Endothelial cell of umbilical vein (primary cell): ENCODE results near the gene CTXND1. TPM values are rescaled to one million over a fixed set of nuclear protein-coding genes. Genes with fewer than 3 reads are reported as not detected.

Experiments
- BruUV-seq: library from RNA; stranded (reverse); fragments of 400-500 nt; replicated peaks from 2 replicates; lab custom pipeline; 2021; lab: Mats Ljungman, UMichigan
- CTCF ChIA-PET: fragments of 300-600, 350-600 bp; sonication (Branson Sonifier 250); formaldehyde crosslinking; loops from one replicate; lab custom pipeline; 2021; ENCODE audit warnings: antibody characterized with exemption, inconsistent platforms; lab: Charles Lee
- POLR2A ChIA-PET: fragments of 300-600, 350-600 bp; sonication (Branson Sonifier 250); formaldehyde crosslinking; loops from one replicate; lab custom pipeline; 2021; ENCODE audit warnings: antibody characterized with exemption, inconsistent platforms; lab: Charles Lee
- DNase-seq: peaks from one replicate; pipeline ENCODE4 v3.0.0-alpha.2; 2011; ENCODE audit warnings: low read depth, low spot score
- FAIRE-seq: peaks from 2 replicates; lab custom pipeline; 2011; peaks lifted over from hg19 to GRCh38; lab: Jason Lieb, UNC
- H2AFZ ChIP-seq: 2 replicates; pipeline ENCODE4 v1.6.0; 2012; ENCODE audit warnings: low read depth, low read length, control low read depth, inconsistent platforms
- H3K27ac ChIP-seq: 2 replicates; pipeline ENCODE4 v1.5.1; 2011; ENCODE audit warnings: low read depth, mild to moderate bottlenecking, control low read depth, low read length, moderate library complexity; ENCODE audit not compliant: insufficient read depth
- H3K27me3 ChIP-seq, 2 experiments: 2 replicates each; pipeline versions ENCODE4 v1.6.0 to v1.6.1; 2011; ENCODE audit warnings: low read length in 2 of 2, mixed read lengths in 1 of 2; ENCODE audit not compliant: control insufficient read depth in 2 of 2, insufficient read depth in 2 of 2
- H3K36me3 ChIP-seq, 2 experiments: 2 replicates in 1 of 2; 3 replicates in 1 of 2; pipeline ENCODE4 v1.5.1; 2011; ENCODE audit warnings: low read length in 2 of 2, mild to moderate bottlenecking in 1 of 2, moderate library complexity in 1 of 2; ENCODE audit not compliant: control insufficient read depth in 2 of 2, insufficient read depth in 2 of 2; ENCODE audit errors: extremely low read depth in 1 of 2
- H3K4me1 ChIP-seq: 3 replicates; pipeline ENCODE4 v1.5.1; 2011; ENCODE audit warnings: mild to moderate bottlenecking, low read length; ENCODE audit not compliant: control insufficient read depth, insufficient read depth; ENCODE audit errors: extremely low read depth
- H3K4me2 ChIP-seq: 2 replicates; pipeline ENCODE4 v1.6.1; 2011; ENCODE audit warnings: low read length, control low read depth, mixed read lengths; ENCODE audit not compliant: insufficient read depth
- H3K4me3 ChIP-seq, 3 experiments: fragments of 200-600 bp in 1 of 3; sonication (generic), shearing (Covaris generic) in 1 of 3; replicated peaks in 1 of 3; 2 replicates each; pipeline ENCODE4 v1.5.1; 2011 to 2016; ENCODE audit warnings: control low read depth in 3 of 3, low read length in 3 of 3, mild to moderate bottlenecking in 2 of 3, inconsistent platforms in 1 of 3, low read depth in 1 of 3, moderate library complexity in 1 of 3; ENCODE audit not compliant: insufficient read depth in 1 of 3
- H3K79me2 ChIP-seq: 2 replicates; pipeline ENCODE4 v1.6.0; 2012; ENCODE audit warnings: low read length, inconsistent platforms; ENCODE audit not compliant: control insufficient read depth, insufficient read depth
- H3K9ac ChIP-seq: replicated peaks from 2 replicates; pipeline ENCODE3; 2011; ENCODE audit warnings: low read length, control low read depth; ENCODE audit not compliant: insufficient read depth; ENCODE audit errors: extremely low read depth
- H3K9me1 ChIP-seq: replicated peaks from 3 replicates; pipeline ENCODE4 v1.6.0; 2011; ENCODE audit warnings: mild to moderate bottlenecking, low read length; ENCODE audit not compliant: control insufficient read depth, insufficient read depth; ENCODE audit errors: extremely low read depth
- H3K9me3 ChIP-seq: replicated peaks from 2 replicates; pipeline ENCODE4 v1.5.1; 2012; ENCODE audit warnings: low read length, inconsistent platforms; ENCODE audit not compliant: control insufficient read depth, insufficient read depth
- H4K20me1 ChIP-seq: replicated peaks from 2 replicates; pipeline ENCODE3; 2011; ENCODE audit warnings: mild to moderate bottlenecking, low read length; ENCODE audit not compliant: control insufficient read depth, insufficient read depth; ENCODE audit errors: extremely low read depth
- EZH2 ChIP-seq: IDR thresholded peaks from 2 replicates; pipeline ENCODE4 v1.6.1; 2012; ENCODE audit warnings: borderline replicate concordance, low read depth, mild to moderate bottlenecking, moderate library complexity, low read length, inconsistent platforms; ENCODE audit not compliant: severe bottlenecking
- FOS ChIP-seq: IDR thresholded peaks from 2 replicates; pipeline ENCODE4 v1.6.1; 2011; ENCODE audit warnings: mild to moderate bottlenecking, low read length, moderate library complexity, borderline replicate concordance; ENCODE audit not compliant: insufficient read depth
- GATA2 ChIP-seq: IDR thresholded peaks from 2 replicates; pipeline ENCODE4 v1.7.0; 2011; ENCODE audit warnings: low read depth, mild to moderate bottlenecking, moderate library complexity, mixed read lengths, low read length; ENCODE audit not compliant: insufficient read length, insufficient read depth
- JUN ChIP-seq: IDR thresholded peaks from 2 replicates; pipeline ENCODE4 v1.6.1; 2011; ENCODE audit warnings: borderline replicate concordance, low read depth; ENCODE audit not compliant: insufficient read length, insufficient read depth
- MYC ChIP-seq: IDR thresholded peaks from one replicate; pipeline ENCODE4 v1.6.1; 2011; ENCODE audit warnings: mild to moderate bottlenecking, low read depth, low read length
- POLR2A ChIP-seq: IDR thresholded peaks from 2 replicates; pipeline ENCODE4 v1.6.1; 2012; ENCODE audit warnings: low read depth, mild to moderate bottlenecking, control low read depth, low read length
- POLR2AphosphoS5 ChIP-seq: IDR thresholded peaks from 2 replicates; pipeline ENCODE4 v1.6.1; 2012; ENCODE audit warnings: low read depth, mild to moderate bottlenecking, control low read depth, low read length, moderate library complexity; ENCODE audit not compliant: insufficient read depth
- dilution Hi-C: fragments of 300-500 bp; cut with MboI; formaldehyde crosslinking; loops from one replicate; pipeline ENCODE4 v1.15.0; 2019; ENCODE audit warnings: low sequenced_read_pairs; ENCODE audit not compliant: extremely low pct_ligation_motif_present
- intact Hi-C: fragments of 100-400 bp; cut with micrococcal nuclease; formaldehyde crosslinking; loops from one replicate; pipeline ENCODE4 v1.10.0; 2022
- polyA plus RNA-seq, 4 experiments: library from polyadenylated mRNA; depleted of rRNA in 3 of 4; stranded (reverse) in 3 of 4; unstranded in 1 of 4; fragments of >200 nt; gene quantifications; 2 replicates each; pipeline versions ENCODE4 v1.2.1 to v1.2.3, GENCODE V29; 2011 to 2012; ENCODE audit warnings: missing spikeins in 1 of 4
- total RNA-seq: library from RNA; stranded (reverse); gene quantifications from 2 replicates; pipeline ENCODE4 v1.2.3, GENCODE V29; 2021
- TF ChIP-seq, protein P1 (sequence below), 2 donors: IDR thresholded peaks; 1 replicate in 1 of 2; 2 replicates in 1 of 2; pipeline ENCODE4 v1.5.1; 2011; ENCODE audit warnings: low read length in 2 of 2, mild to moderate bottlenecking in 2 of 2, moderate library complexity in 2 of 2, control low read depth in 1 of 2, inconsistent platforms in 1 of 2, low read depth in 1 of 2; ENCODE audit not compliant: insufficient read depth in 1 of 2; ENCODE audit errors: extremely low read depth in 1 of 2
- TF ChIP-seq, protein P2 (sequence below): IDR thresholded peaks from 2 replicates; pipeline ENCODE4 v1.6.1; 2011; ENCODE audit not compliant: insufficient read depth, insufficient read length

Gene CTXND1
- total and polyA plus RNA-seq, 2 donors (not counting 3 experiments of a cell fraction or from before 2014, with no cell fraction given): not detected

DNA sequence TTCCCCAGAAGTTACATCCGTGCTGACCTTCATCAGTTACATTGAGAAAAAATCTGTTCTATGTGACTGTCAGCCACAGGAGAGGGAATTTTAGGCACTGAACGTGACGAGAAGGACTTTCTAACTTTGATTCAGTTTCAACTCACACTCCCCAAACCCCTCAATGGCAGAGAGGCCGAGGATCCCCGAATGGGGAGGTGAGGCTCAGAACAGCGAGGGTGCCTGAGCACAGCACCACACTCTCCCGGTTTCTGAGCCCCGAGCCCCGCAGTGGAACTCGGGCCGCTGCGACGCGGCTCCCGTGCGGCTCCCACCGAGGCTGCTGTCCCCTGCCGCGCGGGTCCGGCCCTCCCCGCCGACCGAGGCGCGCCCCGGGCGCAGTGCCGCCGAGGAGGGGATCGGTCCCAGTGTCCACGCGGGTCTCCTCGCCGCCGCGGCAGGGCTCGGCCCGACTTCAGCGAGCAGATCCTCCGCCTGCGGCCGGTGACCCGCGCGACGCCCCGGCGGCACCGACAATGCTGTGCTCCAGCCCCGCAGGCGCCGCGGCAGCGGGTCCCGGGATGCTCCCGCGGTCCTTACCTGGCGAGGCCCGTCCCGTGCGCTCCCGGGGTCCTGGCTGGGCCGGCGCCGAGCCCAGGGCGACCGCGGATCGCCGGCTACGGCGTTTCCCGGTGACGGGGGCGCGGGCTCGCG lies 439 bp downstream of the CTXND1 start:
- H3K79me2 ChIP-seq: no peaks in the 10 kb centered on the region
- H3K9me1 ChIP-seq: no peaks in the 10 kb centered on the region
- peak overlapping the region; percentile 2 for H3K4me2 ChIP-seq
- no peaks in the 10 kb centered on the region for H3K9me3 ChIP-seq
- H2AFZ ChIP-seq: peak overlapping the region; percentile 29
- peak overlapping the region in 1 of 3 experiments; percentile 1 for H3K4me3 ChIP-seq
- CTCF ChIA-PET: no interaction called here
- H3K4me1 ChIP-seq: no peaks in the 10 kb centered on the region
- no peak overlapping the region for H3K27ac ChIP-seq
- TF ChIP-seq FOS: no peak
- TF ChIP-seq EZH2: peak; percentile 93
- TF ChIP-seq POLR2A: no peak
- dilution Hi-C loops: no loop called here
- no TSS peak for BruUV-seq
- POLR2A ChIA-PET: no interaction called here
- FAIRE-seq: no peak
- peaks cover 32 to 50% of the 10 kb centered on the region in 2 experiments for H3K27me3 ChIP-seq
- no peak for DNase-seq
- no peaks in the 10 kb centered on the region for H3K36me3 ChIP-seq
- H4K20me1 ChIP-seq: no peaks in the 10 kb centered on the region
- H3K9ac ChIP-seq: no peak overlapping the region
- intact Hi-C loops: no loop called here

DNA sequence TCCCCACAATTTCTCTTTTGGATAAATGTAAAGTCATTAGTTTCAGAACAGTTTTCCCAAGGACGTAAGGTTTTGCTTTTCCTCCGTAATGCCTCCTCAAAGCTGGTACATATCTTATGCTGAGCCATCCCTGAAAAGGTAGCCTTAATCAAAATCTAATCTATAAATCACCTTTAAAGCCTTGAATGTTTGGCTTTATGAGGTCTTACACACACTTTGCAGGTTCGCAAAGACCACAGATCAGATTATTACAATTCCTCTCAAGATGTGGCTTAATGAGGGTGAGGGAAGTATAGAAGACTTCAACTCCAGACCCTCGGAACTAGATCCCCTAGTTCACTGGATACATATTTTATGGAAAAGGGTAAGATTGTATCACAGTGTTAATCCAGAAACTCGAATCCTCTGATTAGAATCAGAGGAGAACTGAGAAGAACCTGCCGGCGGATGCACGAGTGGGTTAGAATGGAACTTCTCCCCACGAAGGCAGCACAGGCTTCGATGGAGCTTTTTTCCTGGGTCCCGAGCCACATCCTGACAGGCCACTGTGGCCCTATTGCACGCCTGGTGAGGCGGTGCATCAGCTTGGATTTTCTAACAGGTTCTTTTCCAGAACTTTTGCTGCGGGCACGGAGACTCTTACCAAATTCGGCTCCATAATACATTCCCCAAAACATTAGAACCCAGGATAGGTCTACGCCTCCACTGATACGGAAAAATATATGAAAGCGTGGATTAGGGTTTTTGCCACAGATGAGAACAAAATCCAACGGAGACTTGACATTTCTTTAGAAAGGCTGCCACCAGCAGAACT lies 1.2 kb downstream of the CTXND1 start:
- dilution Hi-C loops: no loop called here

More for the DNA sequence above, 1.2 kb downstream of the CTXND1 start:
- Histone ChIP-seq H3K79me2 (no peaks in the 10 kb centered on the region), H3K9me1 (no peaks in the 10 kb centered on the region), H2AFZ (no peak overlapping the region), H3K4me1 (no peaks in the 10 kb centered on the region), H3K36me3 (no peaks in the 10 kb centered on the region), H3K27me3 (peaks cover 32 to 54% of the 10 kb centered on the region in 2 experiments), H3K27ac (no peak overlapping the region), H4K20me1 (no peaks in the 10 kb centered on the region), H3K9ac (no peak overlapping the region), H3K4me3 (no peak overlapping the region), H3K4me2 (no peak overlapping the region), H3K9me3 (no peaks in the 10 kb centered on the region)
- TF ChIP-seq POLR2A (no peak), MYC (no peak), JUN (no peak), POLR2AphosphoS5 (no peak), FOS (no peak), EZH2 (no peak), GATA2 (no peak)
- TF ChIP-seq, protein P1, sequence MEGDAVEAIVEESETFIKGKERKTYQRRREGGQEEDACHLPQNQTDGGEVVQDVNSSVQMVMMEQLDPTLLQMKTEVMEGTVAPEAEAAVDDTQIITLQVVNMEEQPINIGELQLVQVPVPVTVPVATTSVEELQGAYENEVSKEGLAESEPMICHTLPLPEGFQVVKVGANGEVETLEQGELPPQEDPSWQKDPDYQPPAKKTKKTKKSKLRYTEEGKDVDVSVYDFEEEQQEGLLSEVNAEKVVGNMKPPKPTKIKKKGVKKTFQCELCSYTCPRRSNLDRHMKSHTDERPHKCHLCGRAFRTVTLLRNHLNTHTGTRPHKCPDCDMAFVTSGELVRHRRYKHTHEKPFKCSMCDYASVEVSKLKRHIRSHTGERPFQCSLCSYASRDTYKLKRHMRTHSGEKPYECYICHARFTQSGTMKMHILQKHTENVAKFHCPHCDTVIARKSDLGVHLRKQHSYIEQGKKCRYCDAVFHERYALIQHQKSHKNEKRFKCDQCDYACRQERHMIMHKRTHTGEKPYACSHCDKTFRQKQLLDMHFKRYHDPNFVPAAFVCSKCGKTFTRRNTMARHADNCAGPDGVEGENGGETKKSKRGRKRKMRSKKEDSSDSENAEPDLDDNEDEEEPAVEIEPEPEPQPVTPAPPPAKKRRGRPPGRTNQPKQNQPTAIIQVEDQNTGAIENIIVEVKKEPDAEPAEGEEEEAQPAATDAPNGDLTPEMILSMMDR (IDR thresholded peaks at IDR 0.05; ENCODE audit: extremely low read depth in 1 of 2, insufficient read depth in 1 of 2, low read depth in 1 of 2, low read length in 2 of 2): no peak
- TF ChIP-seq, protein P2, sequence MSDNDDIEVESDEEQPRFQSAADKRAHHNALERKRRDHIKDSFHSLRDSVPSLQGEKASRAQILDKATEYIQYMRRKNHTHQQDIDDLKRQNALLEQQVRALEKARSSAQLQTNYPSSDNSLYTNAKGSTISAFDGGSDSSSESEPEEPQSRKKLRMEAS: no peak
- FAIRE-seq (no peak), DNase-seq (no peak)
- BruUV-seq: no TSS peak
- intact Hi-C loops: no loop called here
- ChIA-PET CTCF (no interaction called here), POLR2A (no interaction called here)
